Hepatocyte (in vitro differentiated cells): Measurements from ENCODE around the gene ANXA9.

Experiments used
- CTCF ChIP-seq: fragments of 200-600 bp; sonication (generic); IDR thresholded peaks from 2 replicates; pipeline ENCODE4 v1.5.1; 2016; ENCODE audit warnings: antibody characterized with exemption, mild to moderate bottlenecking; ENCODE audit not compliant: poor library complexity
- EZH2 ChIP-seq: fragments of 200-600 bp; sonication (generic); IDR thresholded peaks from 2 replicates; pipeline ENCODE4 v1.6.1; 2016; ENCODE audit warnings: antibody characterized with exemption, mild to moderate bottlenecking, borderline replicate concordance
- EZH2phosphoT487 ChIP-seq: fragments of 200-600 bp; sonication (generic); IDR thresholded peaks from one replicate; pipeline ENCODE4 v1.6.1; 2018; ENCODE audit warnings: antibody characterized with exemption, mild to moderate bottlenecking, low read depth, moderate library complexity; ENCODE audit not compliant: unreplicated experiment, severe bottlenecking

- TF ChIP-seq CTCF, result no peak
- no peak for TF ChIP-seq EZH2
- TF ChIP-seq EZH2phosphoT487, result no peak
These were observed 20.5 kb downstream of the ANXA9 start for GRCh38 chr1:151002611-151003010.
